SK-N-SH treated with all-trans-retinoic acid at 6 μM for 48 hours (cell line): Measurements from ENCODE around the gene NR4A2.

ENCODE experiments used
- ATAC-seq: fragments of 200-7000 bp; cut with Tn5 transposase; 3 replicates; pipeline ENCODE4 v1.9.1; 2020; ENCODE audit warnings: mild to moderate bottlenecking, moderate library complexity
- ARNTL ChIP-seq: fragments of 450-650 bp; formaldehyde crosslinking; IDR thresholded peaks from 2 replicates; pipeline ENCODE4 v1.5.0; 2020; ENCODE audit warnings: low read depth, mild to moderate bottlenecking, moderate library complexity, borderline replicate concordance
- BACH2 ChIP-seq: fragments of 250-450 bp; sonication (Bioruptor Pico); IDR thresholded peaks from 2 replicates; pipeline ENCODE4 v1.9.0; 2021; ENCODE audit warnings: mild to moderate bottlenecking, borderline replicate concordance
- CREB5 ChIP-seq: fragments of 250-450 bp; sonication (Bioruptor Pico); IDR thresholded peaks from 2 replicates; pipeline ENCODE4 v1.5.1; 2020; ENCODE audit warnings: low read depth, mild to moderate bottlenecking, moderate library complexity
- CSDC2 ChIP-seq: fragments of 250-450 bp; sonication (Bioruptor Pico); IDR thresholded peaks from 2 replicates; pipeline ENCODE4 v1.5.0; 2020; ENCODE audit warnings: mild to moderate bottlenecking, moderate library complexity
- ESRRG ChIP-seq: fragments of 250-450 bp; sonication (Bioruptor Pico); IDR thresholded peaks from 2 replicates; pipeline ENCODE4 v1.6.1; 2021; ENCODE audit warnings: mild to moderate bottlenecking
- OSR1 ChIP-seq: fragments of 250-450 bp; sonication (Bioruptor Pico); IDR thresholded peaks from 2 replicates; pipeline ENCODE4 v1.8.0; 2022; ENCODE audit warnings: moderate library complexity, mild to moderate bottlenecking, inconsistent platforms
- PPARA ChIP-seq: fragments of 250-450 bp; sonication (Bioruptor Pico); IDR thresholded peaks from 2 replicates; pipeline ENCODE4 v1.5.0; 2020; ENCODE audit warnings: mild to moderate bottlenecking, borderline replicate concordance
- RARB ChIP-seq: fragments of 250-450 bp; sonication (Bioruptor Pico); IDR thresholded peaks from 2 replicates; pipeline ENCODE4 v1.8.0; 2021; ENCODE audit warnings: mild to moderate bottlenecking, moderate library complexity
- SNAI2 ChIP-seq: fragments of 250-450 bp; sonication (Bioruptor Pico); IDR thresholded peaks from 2 replicates; pipeline ENCODE4 v1.5.0; 2020; ENCODE audit warnings: mild to moderate bottlenecking, moderate library complexity
- TCF4 ChIP-seq: fragments of 250-450 bp; sonication (Bioruptor Pico); IDR thresholded peaks from 2 replicates; pipeline ENCODE4 v1.8.0; 2021; ENCODE audit warnings: mild to moderate bottlenecking, moderate library complexity, borderline replicate concordance
- TOX ChIP-seq: fragments of 250-450 bp; sonication (Bioruptor Pico); IDR thresholded peaks from 2 replicates; pipeline ENCODE4 v1.8.0; 2021; ENCODE audit warnings: mild to moderate bottlenecking, moderate library complexity, borderline replicate concordance
- ZC3H10 ChIP-seq: fragments of 250-450 bp; sonication (Bioruptor Pico); IDR thresholded peaks from 2 replicates; pipeline ENCODE4 v1.5.1; 2021; ENCODE audit warnings: mild to moderate bottlenecking, moderate library complexity
- ZFP3 ChIP-seq: fragments of 250-450 bp; sonication (Bioruptor Pico); IDR thresholded peaks from 2 replicates; pipeline ENCODE4 v1.5.0; 2020; ENCODE audit warnings: mild to moderate bottlenecking, moderate library complexity
- ZFP30 ChIP-seq: fragments of 450-650 bp; formaldehyde crosslinking; IDR thresholded peaks from 2 replicates; pipeline ENCODE4 v1.5.0; 2022; ENCODE audit warnings: mild to moderate bottlenecking, moderate library complexity
- ZNF565 ChIP-seq: fragments of 450-650 bp; formaldehyde crosslinking; conservative IDR thresholded peaks from 2 replicates; pipeline ENCODE4 v1.5.0; 2020; ENCODE audit warnings: low read depth, mild to moderate bottlenecking, moderate library complexity
- ZNF70 ChIP-seq: fragments of 450-650 bp; formaldehyde crosslinking; IDR thresholded peaks from 2 replicates; pipeline ENCODE4 v1.5.0; 2020; ENCODE audit warnings: mild to moderate bottlenecking, moderate library complexity
- ZNF8 ChIP-seq: fragments of 450-650 bp; formaldehyde crosslinking; IDR thresholded peaks from 2 replicates; pipeline ENCODE4 v1.5.0; 2020; ENCODE audit warnings: mild to moderate bottlenecking, moderate library complexity
- TF ChIP-seq, protein P1 (sequence below): fragments of 250-450 bp; sonication (Bioruptor Pico); IDR thresholded peaks from 2 replicates; pipeline ENCODE4 v1.8.0; 2020; ENCODE audit warnings: mild to moderate bottlenecking, moderate library complexity, borderline replicate concordance
- TF ChIP-seq, protein P2 (sequence below): fragments of 250-450 bp; sonication (Bioruptor Pico); IDR thresholded peaks from 2 replicates; pipeline ENCODE4 v1.8.0; 2021; ENCODE audit warnings: low read depth, mild to moderate bottlenecking, moderate library complexity, borderline replicate concordance
- TF ChIP-seq, protein P3 (sequence below): fragments of 250-450 bp; sonication (Bioruptor Pico); IDR thresholded peaks from 2 replicates; pipeline ENCODE4 v1.5.1; 2021; ENCODE audit warnings: mild to moderate bottlenecking, moderate library complexity

NR4A2 gene

DNA sequence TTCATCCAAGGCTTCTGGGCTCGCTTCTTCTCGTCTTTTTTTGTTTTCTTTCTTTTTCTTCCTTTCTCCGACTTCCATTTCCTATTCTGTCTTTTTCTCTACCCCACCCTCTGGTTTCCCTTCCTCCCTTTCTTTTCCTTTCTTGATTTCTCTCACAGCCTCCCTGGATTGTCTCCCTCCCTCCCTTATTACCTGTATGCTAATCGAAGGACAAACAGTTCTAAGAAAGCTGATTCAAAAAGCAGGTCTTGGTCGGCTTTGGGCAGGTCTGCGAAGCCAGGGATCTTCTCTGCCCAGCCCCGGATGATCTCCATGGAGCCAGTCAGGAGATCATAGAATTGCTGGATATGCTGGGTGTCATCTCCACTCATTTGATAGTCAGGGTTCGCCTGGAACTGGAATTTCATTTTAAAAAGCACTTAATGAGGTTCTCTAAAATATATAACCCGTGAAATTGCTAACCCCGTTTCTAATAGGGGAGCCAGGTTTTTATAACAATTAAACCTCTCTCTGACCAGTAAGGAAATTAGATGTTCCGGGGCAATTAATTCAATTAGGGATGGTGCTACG lies 5.9 kb downstream of the NR4A2 start:
- ATAC-seq = no peak
- TF ChIP-seq ZFP30 (CRISPR knock-in tag) (no peak), TCF4 (CRISPR knock-in tag) (no peak), SNAI2 (no peak), CSDC2 (no peak), ESRRG (CRISPR knock-in tag) (no peak), ZFP3 (CRISPR knock-in tag) (no peak), RARB (CRISPR knock-in tag) (no peak), TOX (CRISPR knock-in tag) (no peak), ZNF70 (CRISPR knock-in tag) (no peak), ARNTL (CRISPR knock-in tag) (no peak)
- TF ChIP-seq, protein P1, sequence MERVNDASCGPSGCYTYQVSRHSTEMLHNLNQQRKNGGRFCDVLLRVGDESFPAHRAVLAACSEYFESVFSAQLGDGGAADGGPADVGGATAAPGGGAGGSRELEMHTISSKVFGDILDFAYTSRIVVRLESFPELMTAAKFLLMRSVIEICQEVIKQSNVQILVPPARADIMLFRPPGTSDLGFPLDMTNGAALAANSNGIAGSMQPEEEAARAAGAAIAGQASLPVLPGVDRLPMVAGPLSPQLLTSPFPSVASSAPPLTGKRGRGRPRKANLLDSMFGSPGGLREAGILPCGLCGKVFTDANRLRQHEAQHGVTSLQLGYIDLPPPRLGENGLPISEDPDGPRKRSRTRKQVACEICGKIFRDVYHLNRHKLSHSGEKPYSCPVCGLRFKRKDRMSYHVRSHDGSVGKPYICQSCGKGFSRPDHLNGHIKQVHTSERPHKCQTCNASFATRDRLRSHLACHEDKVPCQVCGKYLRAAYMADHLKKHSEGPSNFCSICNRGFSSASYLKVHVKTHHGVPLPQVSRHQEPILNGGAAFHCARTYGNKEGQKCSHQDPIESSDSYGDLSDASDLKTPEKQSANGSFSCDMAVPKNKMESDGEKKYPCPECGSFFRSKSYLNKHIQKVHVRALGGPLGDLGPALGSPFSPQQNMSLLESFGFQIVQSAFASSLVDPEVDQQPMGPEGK (CRISPR knock-in tag) = no peak
- TF ChIP-seq, protein P2, sequence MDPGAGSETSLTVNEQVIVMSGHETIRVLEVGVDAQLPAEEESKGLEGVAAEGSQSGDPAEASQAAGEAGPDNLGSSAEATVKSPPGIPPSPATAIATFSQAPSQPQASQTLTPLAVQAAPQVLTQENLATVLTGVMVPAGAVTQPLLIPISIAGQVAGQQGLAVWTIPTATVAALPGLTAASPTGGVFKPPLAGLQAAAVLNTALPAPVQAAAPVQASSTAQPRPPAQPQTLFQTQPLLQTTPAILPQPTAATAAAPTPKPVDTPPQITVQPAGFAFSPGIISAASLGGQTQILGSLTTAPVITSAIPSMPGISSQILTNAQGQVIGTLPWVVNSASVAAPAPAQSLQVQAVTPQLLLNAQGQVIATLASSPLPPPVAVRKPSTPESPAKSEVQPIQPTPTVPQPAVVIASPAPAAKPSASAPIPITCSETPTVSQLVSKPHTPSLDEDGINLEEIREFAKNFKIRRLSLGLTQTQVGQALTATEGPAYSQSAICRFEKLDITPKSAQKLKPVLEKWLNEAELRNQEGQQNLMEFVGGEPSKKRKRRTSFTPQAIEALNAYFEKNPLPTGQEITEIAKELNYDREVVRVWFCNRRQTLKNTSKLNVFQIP (CRISPR knock-in tag) = no peak

GRCh38 chr2:156325688-156326525 lies 6.6 kb downstream of the NR4A2 start:
- no peak for ATAC-seq
- TF ChIP-seq ARNTL (CRISPR knock-in tag) = no peak
- TF ChIP-seq CSDC2 = no peak
- TF ChIP-seq OSR1 (CRISPR knock-in tag) = no peak
- TF ChIP-seq, protein P3, sequence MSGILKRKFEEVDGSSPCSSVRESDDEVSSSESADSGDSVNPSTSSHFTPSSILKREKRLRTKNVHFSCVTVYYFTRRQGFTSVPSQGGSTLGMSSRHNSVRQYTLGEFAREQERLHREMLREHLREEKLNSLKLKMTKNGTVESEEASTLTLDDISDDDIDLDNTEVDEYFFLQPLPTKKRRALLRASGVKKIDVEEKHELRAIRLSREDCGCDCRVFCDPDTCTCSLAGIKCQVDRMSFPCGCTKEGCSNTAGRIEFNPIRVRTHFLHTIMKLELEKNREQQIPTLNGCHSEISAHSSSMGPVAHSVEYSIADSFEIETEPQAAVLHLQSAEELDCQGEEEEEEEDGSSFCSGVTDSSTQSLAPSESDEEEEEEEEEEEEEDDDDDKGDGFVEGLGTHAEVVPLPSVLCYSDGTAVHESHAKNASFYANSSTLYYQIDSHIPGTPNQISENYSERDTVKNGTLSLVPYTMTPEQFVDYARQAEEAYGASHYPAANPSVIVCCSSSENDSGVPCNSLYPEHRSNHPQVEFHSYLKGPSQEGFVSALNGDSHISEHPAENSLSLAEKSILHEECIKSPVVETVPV (CRISPR knock-in tag) = no peak
- TF ChIP-seq TOX (CRISPR knock-in tag) = no peak
- no peak for TF ChIP-seq BACH2
- TF ChIP-seq ZFP3 (CRISPR knock-in tag) = no peak
- TF ChIP-seq ESRRG (CRISPR knock-in tag) = no peak
- no peak for TF ChIP-seq SNAI2
- TF ChIP-seq ZC3H10 (CRISPR knock-in tag) = no peak
- no peak for TF ChIP-seq TCF4 (CRISPR knock-in tag)
- no peak for TF ChIP-seq ZNF8 (CRISPR knock-in tag)
- TF ChIP-seq CREB5 (CRISPR knock-in tag) = no peak
- TF ChIP-seq, protein P2 (CRISPR knock-in tag) = no peak

DNA sequence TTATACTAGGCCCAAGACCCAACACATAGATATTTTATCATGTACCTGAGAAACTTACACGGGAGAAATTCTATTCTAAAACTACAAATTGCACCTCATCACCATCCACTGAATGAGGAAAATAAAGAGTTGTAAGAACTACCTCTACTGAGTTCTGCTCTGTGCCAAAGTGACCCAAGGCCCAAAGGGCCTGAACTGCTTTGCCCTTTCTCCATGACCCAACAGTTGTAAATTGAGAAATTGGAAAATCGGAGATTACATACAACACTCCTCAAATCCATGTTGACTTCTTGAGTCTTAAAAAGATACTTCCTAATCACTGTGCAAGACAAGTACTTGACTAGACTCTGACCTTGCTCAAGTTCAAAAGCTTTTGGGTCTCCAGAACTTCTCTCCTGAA lies 8.8 kb downstream of the NR4A2 start:
- ATAC-seq = no peak
- TF ChIP-seq ZNF70 (CRISPR knock-in tag) (no peak), RARB (CRISPR knock-in tag) (no peak), ZNF8 (CRISPR knock-in tag) (no peak), ZC3H10 (CRISPR knock-in tag) (no peak), ZNF565 (CRISPR knock-in tag) (no peak), TOX (CRISPR knock-in tag) (no peak), PPARA (CRISPR knock-in tag) (no peak), ZFP3 (CRISPR knock-in tag) (no peak), ARNTL (CRISPR knock-in tag) (no peak), TCF4 (CRISPR knock-in tag) (no peak), BACH2 (no peak), ESRRG (CRISPR knock-in tag) (no peak)
- TF ChIP-seq, protein P3 (CRISPR knock-in tag) = no peak
- TF ChIP-seq, protein P1 (CRISPR knock-in tag) = no peak
- TF ChIP-seq, protein P2 (CRISPR knock-in tag) = no peak
